AG10803 (cell line): ENCODE measurements around the gene MAST3.
A peak's percentile ranks its signal among the peaks of the same experiment; 100 is the strongest.

Experiments used
- DNase-seq: peaks from one replicate; pipeline ENCODE4 v3.0.0; 2010; ENCODE audit warnings: low read depth
- H3K4me3 ChIP-seq: 2 replicates; pipeline ENCODE4 v1.5.1; 2011; ENCODE audit warnings: mild to moderate bottlenecking, low read length, control low read depth
- CTCF ChIP-seq: conservative IDR thresholded peaks from 2 replicates; pipeline ENCODE4 v1.5.1; 2011; ENCODE audit warnings: mild to moderate bottlenecking, low read length, control low read depth, inconsistent platforms

The MAST3 gene

DNA sequence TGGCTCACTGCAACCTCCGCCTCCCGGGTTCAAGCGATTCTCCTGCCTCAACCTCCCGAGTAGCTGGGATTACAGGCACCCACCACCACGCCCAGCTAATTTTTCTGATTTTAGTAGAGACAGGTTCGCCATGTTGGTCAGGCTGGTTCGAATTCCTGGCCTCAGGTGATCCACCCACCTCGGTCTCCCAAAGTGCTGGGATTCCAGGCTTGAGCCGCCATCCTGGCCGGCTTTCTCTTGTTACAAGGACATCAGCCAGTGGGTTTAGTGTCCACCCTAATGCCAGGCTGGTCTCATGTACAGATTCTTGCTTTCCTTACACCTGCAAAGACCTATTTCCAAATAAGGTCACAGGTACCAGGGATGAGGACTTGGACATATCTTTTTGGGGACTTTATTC, 62.2 kb downstream of the MAST3 start:
- DNase-seq: no peak
- TF ChIP-seq CTCF: no peak
- no peak overlapping the region for H3K4me3 ChIP-seq

DNA sequence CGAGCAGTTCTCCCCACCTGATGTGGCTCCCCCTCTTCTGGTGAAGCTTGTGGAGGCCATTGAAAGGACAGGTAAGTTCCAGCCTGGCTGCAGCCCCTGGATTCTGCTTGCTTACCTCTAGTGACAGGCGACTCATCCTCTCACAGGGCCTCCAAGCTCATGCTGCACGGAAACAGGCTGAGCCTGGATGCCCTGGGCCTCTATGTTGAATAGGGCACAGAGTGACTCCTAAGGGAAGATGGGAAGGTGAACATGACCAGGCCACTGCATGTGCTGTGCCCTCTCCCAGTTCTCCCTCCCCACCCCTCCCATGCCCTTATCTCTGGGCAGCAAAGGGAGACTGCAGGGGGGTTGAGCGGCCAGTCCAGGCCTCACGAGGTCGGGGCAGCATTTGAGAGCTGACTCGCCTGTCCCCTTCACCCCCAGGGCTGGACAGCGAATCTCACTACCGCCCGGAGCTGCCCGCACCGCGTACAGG, 63.0 kb downstream of the MAST3 start:
- H3K4me3 ChIP-seq: peak overlapping the region; percentile 24; the same call in 1 of the 2 replicates
- no peak for DNase-seq
- no peak for TF ChIP-seq CTCF

- peak; percentile 38 for DNase-seq
- H3K4me3 ChIP-seq: peak overlapping the region; percentile 40
- no peak; the same call in 1 of the 2 replicates for TF ChIP-seq CTCF
Measured at GRCh38 chr19:18160971-18161635, 63.5 kb downstream of the MAST3 start.

DNA sequence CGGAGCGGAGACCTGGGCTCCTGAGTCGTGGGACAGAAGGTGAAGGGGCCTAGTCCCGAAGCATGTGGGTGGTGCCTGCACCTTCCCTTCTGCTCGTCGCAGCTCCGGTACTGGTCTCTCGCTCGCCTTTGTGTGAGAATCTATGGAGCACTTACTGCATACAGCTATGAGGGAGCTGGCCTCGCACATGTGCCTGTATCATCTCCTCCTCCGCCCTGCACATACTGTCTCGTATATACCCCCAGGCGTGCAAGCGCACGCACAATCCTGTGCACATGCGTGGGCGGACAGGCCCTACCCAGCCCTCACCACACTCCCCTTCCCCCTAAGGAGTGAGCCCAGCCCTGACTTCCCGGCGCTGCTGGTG, 64.0 kb downstream of the MAST3 start:
- no peak for DNase-seq
- no peak for TF ChIP-seq CTCF
- peak overlapping the region; percentile 40 for H3K4me3 ChIP-seq

DNA sequence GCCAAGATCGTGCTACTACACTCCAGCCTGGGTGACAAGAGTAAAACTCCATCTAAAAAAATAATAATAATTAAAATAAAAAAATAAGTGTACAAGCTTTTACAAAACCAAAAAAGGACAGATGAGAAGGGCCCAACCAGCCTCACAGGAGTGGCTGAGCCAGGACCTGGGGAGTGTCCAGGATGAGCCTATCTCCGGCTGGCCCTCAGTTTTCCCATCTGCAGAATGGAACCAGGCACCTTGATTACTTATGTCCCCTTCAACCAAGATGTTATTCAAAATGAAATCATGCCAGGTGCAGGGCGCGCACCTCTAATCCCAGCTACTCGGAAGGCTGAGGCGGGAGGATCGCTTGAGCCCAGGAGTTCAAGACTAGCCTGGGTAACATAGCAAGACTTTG, 66.5 kb downstream of the MAST3 start:
- no peak overlapping the region for H3K4me3 ChIP-seq
- DNase-seq: no peak
- no peak for TF ChIP-seq CTCF

- no peak for TF ChIP-seq CTCF
- DNase-seq: no peak
- no peak overlapping the region for H3K4me3 ChIP-seq
Measured at GRCh38 chr19:18165794-18166544, 68.4 kb downstream of the MAST3 start.

GRCh38 chr19:18167011-18167410, 69.4 kb downstream of the MAST3 start:
- H3K4me3 ChIP-seq: no peak overlapping the region
- no peak for DNase-seq
- TF ChIP-seq CTCF: no peak
